Measurements from ENCODE around the gene SCUBE2. TPM values are rescaled to one million over a fixed set of nuclear protein-coding genes. Genes with fewer than 3 reads are reported as not detected.

The SCUBE2 gene
- total and polyA plus RNA-seq, 2 donors (not counting 1 experiment from before 2014, with no cell fraction given) = not detected

DNA sequence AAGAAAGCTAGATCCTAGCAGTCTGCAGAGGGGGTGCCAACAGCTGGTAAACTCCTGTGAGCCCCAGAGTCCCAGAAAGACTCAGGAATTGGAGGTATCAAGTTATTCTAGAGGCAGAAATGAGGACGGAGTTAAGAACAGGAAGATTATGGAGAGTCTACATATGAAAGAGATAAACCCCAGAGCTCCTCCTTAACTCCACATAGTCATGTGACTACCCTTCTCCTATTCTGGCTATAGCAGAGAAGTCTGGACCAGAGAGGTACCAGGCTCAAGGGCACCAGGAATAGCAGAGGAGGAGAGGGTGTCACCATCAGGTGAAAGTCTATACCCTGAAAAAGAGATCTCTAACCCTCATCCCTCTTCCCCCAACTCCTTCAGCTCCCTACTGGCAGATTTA lies 29.6 kb downstream of the SCUBE2 start:
- no peak overlapping the region for H3K4me3 Mint-ChIP-seq
- no peak for ATAC-seq (ENCODE audit: low read depth)
- CTCF ChIA-PET = interaction anchor here (1.0 to 1.6 kb wide), 2 partner anchors 34 to 76 kb away, joined by 3 to 4 read pairs; no protein-coding TSS in a partner anchor

GRCh38 chr11:9060700-9061111 lies 30.7 kb downstream of the SCUBE2 start:
- Histone ChIP-seq H4K20me1 (ENCODE audit: control insufficient read depth, insufficient read depth, low read length, poor library complexity, severe bottlenecking) (no peaks in the 10 kb centered on the region), H3K27me3 (replicated peaks in 1 of 4; ENCODE audit: control extremely low read depth in 1 of 4, control insufficient read depth in 3 of 4, insufficient read depth in 4 of 4, low read length in 3 of 4) (peaks cover 0 to 5% (median 2%) of the 10 kb centered on the region in 4 experiments), H3K9ac (ENCODE audit: low read length) (no peak overlapping the region), H3K36me3 (replicated peaks in 1 of 2; ENCODE audit: control extremely low read depth in 1 of 2, control insufficient read depth in 1 of 2, extremely low read depth in 1 of 2, insufficient read depth in 2 of 2, low read length in 1 of 2) (no peaks in the 10 kb centered on the region), H3K4me3 (ENCODE audit: control extremely low read depth in 1 of 5, extremely low read depth in 1 of 5, insufficient read depth in 1 of 5, low read depth in 2 of 5, low read length in 4 of 5) (no peak overlapping the region), H3K9me3 (ENCODE audit: control extremely low read depth in 1 of 3, control insufficient read depth in 2 of 3, insufficient read depth in 1 of 3, low read length in 2 of 3) (no peaks in the 10 kb centered on the region), H3K27ac (ENCODE audit: low read length in 2 of 2) (no peak overlapping the region), H3K79me2 (ENCODE audit: control insufficient read depth, insufficient read depth, low read length) (no peaks in the 10 kb centered on the region), H3K4me1 (ENCODE audit: control insufficient read depth in 2 of 2, insufficient read depth in 2 of 2, low read length in 2 of 2) (no peaks in the 10 kb centered on the region), H3K4me2 (replicated peaks; ENCODE audit: low read depth, low read length, poor library complexity, severe bottlenecking) (no peak overlapping the region), H2AFZ (ENCODE audit: insufficient read depth, low read depth, low read length, poor library complexity, severe bottlenecking) (no peak overlapping the region)
- H3K4me3 Mint-ChIP-seq = no peak overlapping the region
- no peak for TF ChIP-seq EZH2 (IDR thresholded peaks at IDR 0.05; ENCODE audit: borderline replicate concordance, insufficient read depth, low read depth, low read length, poor library complexity, severe bottlenecking)
- no peak for TF ChIP-seq CTCF (IDR thresholded peaks at IDR 0.05)
- ATAC-seq (ENCODE audit: low read depth) = no peak
- peaks cover 13% of the 10 kb centered on the region for H3K27me3 Mint-ChIP-seq
- peaks cover 7% of the 10 kb centered on the region for H3K4me1 Mint-ChIP-seq
- ChIA-PET POLR2A (no interaction called here), CTCF (interaction anchor here (0.6 to 1.6 kb wide), 3 partner anchors 33 to 77 kb away, joined by 3 to 4 read pairs (median 3); no protein-coding TSS in a partner anchor)
- no peaks in the 10 kb centered on the region for H3K9me3 Mint-ChIP-seq (ENCODE audit: insufficient read depth)
- WGBS (ENCODE audit: insufficient coverage) = 47% methylated on average over 3 of the region's 4 CpGs
- no peak overlapping the region for H3K27ac Mint-ChIP-seq
- DNase-seq = no peak
- intact Hi-C loops (cut with micrococcal nuclease) = no loop called here

More for the DNA sequence above, 29.6 kb downstream of the SCUBE2 start:
- Mint-ChIP-seq H3K27ac (no peak overlapping the region), H3K9me3 (ENCODE audit: insufficient read depth) (no peaks in the 10 kb centered on the region), H3K27me3 (peaks cover 13% of the 10 kb centered on the region), H3K4me1 (peaks cover 7% of the 10 kb centered on the region)
- POLR2A ChIA-PET = interaction anchor here (0.6 kb wide), 1 partner anchor 8 kb away, joined by 7 read pairs; no protein-coding TSS in a partner anchor
- H3K79me2 ChIP-seq (ENCODE audit: control insufficient read depth, insufficient read depth, low read length) = no peaks in the 10 kb centered on the region
- intact Hi-C loops (cut with micrococcal nuclease) = no loop called here
- H4K20me1 ChIP-seq (ENCODE audit: control insufficient read depth, insufficient read depth, low read length, poor library complexity, severe bottlenecking) = no peaks in the 10 kb centered on the region
- no CpG with 5 or more reads among the region's 1 CpG for WGBS (ENCODE audit: insufficient coverage)
- H3K4me2 ChIP-seq (replicated peaks; ENCODE audit: low read depth, low read length, poor library complexity, severe bottlenecking) = no peak overlapping the region
- no peak overlapping the region for H3K9ac ChIP-seq (ENCODE audit: low read length)
- H3K27me3 ChIP-seq (replicated peaks in 1 of 4; ENCODE audit: control extremely low read depth in 1 of 4, control insufficient read depth in 3 of 4, insufficient read depth in 4 of 4, low read length in 3 of 4) = peaks cover 0 to 5% (median 2%) of the 10 kb centered on the region in 4 experiments
- no peak for DNase-seq
- no peak overlapping the region for H3K27ac ChIP-seq (ENCODE audit: low read length in 2 of 2)
- no peaks in the 10 kb centered on the region for H3K4me1 ChIP-seq (ENCODE audit: control insufficient read depth in 2 of 2, insufficient read depth in 2 of 2, low read length in 2 of 2)
- H3K36me3 ChIP-seq (replicated peaks in 1 of 2; ENCODE audit: control extremely low read depth in 1 of 2, control insufficient read depth in 1 of 2, extremely low read depth in 1 of 2, insufficient read depth in 2 of 2, low read length in 1 of 2) = no peaks in the 10 kb centered on the region
- H2AFZ ChIP-seq (ENCODE audit: insufficient read depth, low read depth, low read length, poor library complexity, severe bottlenecking) = no peak overlapping the region
- H3K9me3 ChIP-seq (ENCODE audit: control extremely low read depth in 1 of 3, control insufficient read depth in 2 of 3, insufficient read depth in 1 of 3, low read length in 2 of 3) = no peaks in the 10 kb centered on the region
- TF ChIP-seq EZH2 (IDR thresholded peaks at IDR 0.05; ENCODE audit: borderline replicate concordance, insufficient read depth, low read depth, low read length, poor library complexity, severe bottlenecking) (no peak), CTCF (IDR thresholded peaks at IDR 0.05) (no peak)
- H3K4me3 ChIP-seq (ENCODE audit: control extremely low read depth in 1 of 5, extremely low read depth in 1 of 5, insufficient read depth in 1 of 5, low read depth in 2 of 5, low read length in 4 of 5) = no peak overlapping the region
